ENCODE data around the gene GOT1. TPM values are rescaled to one million over a fixed set of nuclear protein-coding genes. Genes with fewer than 3 reads are reported as not detected.

The GOT1 gene
- total and polyA plus RNA-seq, 2 donors (not counting 3 experiments of a cell fraction or from before 2014, with no cell fraction given) = 14.4 to 36.3 TPM

- BruUV-seq (replicated peaks) = no TSS peak
- DNase-seq (ENCODE audit: low read depth, low spot score) (peak; percentile 78), FAIRE-seq (peak; percentile 99)
- TF ChIP-seq EZH2 (IDR thresholded peaks at IDR 0.05; ENCODE audit: borderline replicate concordance, low read depth, low read length, severe bottlenecking) = no peak
- TF ChIP-seq GATA2 (IDR thresholded peaks at IDR 0.05; ENCODE audit: insufficient read depth, insufficient read length, low read depth, low read length) = peak; percentile 82
- peak; percentile 79 for TF ChIP-seq FOS (IDR thresholded peaks at IDR 0.05; ENCODE audit: borderline replicate concordance, insufficient read depth, low read length)
- TF ChIP-seq JUN (IDR thresholded peaks at IDR 0.05; ENCODE audit: borderline replicate concordance, insufficient read depth, insufficient read length, low read depth) = peak; percentile 73
- TF ChIP-seq, protein P1, sequence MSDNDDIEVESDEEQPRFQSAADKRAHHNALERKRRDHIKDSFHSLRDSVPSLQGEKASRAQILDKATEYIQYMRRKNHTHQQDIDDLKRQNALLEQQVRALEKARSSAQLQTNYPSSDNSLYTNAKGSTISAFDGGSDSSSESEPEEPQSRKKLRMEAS (IDR thresholded peaks at IDR 0.05; ENCODE audit: insufficient read depth, insufficient read length) = no peak
- ChIA-PET POLR2A (no interaction called here), CTCF (interaction anchor here (0.7 to 4.7 kb wide), 6 partner anchors 8 to 936 kb away, joined by 3 to 32 read pairs (median 4); partner anchors contain the start of gene GOT1)
- Histone ChIP-seq H3K27me3 (ENCODE audit: control insufficient read depth in 2 of 2, insufficient read depth in 2 of 2, low read length in 2 of 2) (no peaks in the 10 kb centered on the region), H3K4me1 (ENCODE audit: control insufficient read depth, extremely low read depth, insufficient read depth, low read length) (peaks cover 14% of the 10 kb centered on the region), H3K9me3 (replicated peaks; ENCODE audit: control insufficient read depth, insufficient read depth, low read length) (no peaks in the 10 kb centered on the region), H3K9me1 (replicated peaks; ENCODE audit: control insufficient read depth, extremely low read depth, insufficient read depth, low read length) (no peaks in the 10 kb centered on the region), H3K4me2 (ENCODE audit: insufficient read depth, low read length) (peak overlapping the region; percentile 33), H3K27ac (ENCODE audit: insufficient read depth, low read depth, low read length) (peak overlapping the region; percentile 64), H2AFZ (ENCODE audit: low read depth, low read length) (peak overlapping the region; percentile 51), H3K9ac (replicated peaks; ENCODE audit: extremely low read depth, insufficient read depth, low read length) (no peak overlapping the region), H3K79me2 (ENCODE audit: control insufficient read depth, insufficient read depth, low read length) (no peaks in the 10 kb centered on the region), H3K4me3 (replicated peaks in 1 of 3; ENCODE audit: insufficient read depth in 1 of 3, low read depth in 1 of 3, low read length in 3 of 3) (no peak overlapping the region), H3K36me3 (ENCODE audit: control insufficient read depth in 2 of 2, extremely low read depth in 1 of 2, insufficient read depth in 2 of 2, low read length in 2 of 2) (peaks cover 4% of the 10 kb centered on the region in 2 experiments), H4K20me1 (replicated peaks; ENCODE audit: control insufficient read depth, extremely low read depth, insufficient read depth, low read length) (no peaks in the 10 kb centered on the region)
- intact Hi-C loops (cut with micrococcal nuclease) = loop anchor here (1.0 kb wide), 2 partner anchors 10 to 27 kb away; partner anchors contain the start of gene GOT1
- dilution Hi-C loops (cut with MboI; ENCODE audit: extremely low pct_ligation_motif_present, low sequenced_read_pairs) = no loop called here
Observed at GRCh38 chr10:99403674-99404073, 26.8 kb downstream of the GOT1 start.

- FAIRE-seq = no peak
- no TSS peak for BruUV-seq (replicated peaks)
Observed at GRCh38 chr10:99399664-99400063, 30.8 kb downstream of the GOT1 start.

More at GRCh38 chr10:99399664-99400063, 30.8 kb downstream of the GOT1 start:
- H3K9me3 ChIP-seq (replicated peaks; ENCODE audit: control insufficient read depth, insufficient read depth, low read length) = no peaks in the 10 kb centered on the region
- intact Hi-C loops (cut with micrococcal nuclease) = loop anchor here (10.0 kb wide), 1 partner anchor 935 kb away; no protein-coding TSS in a partner anchor
- dilution Hi-C loops (cut with MboI; ENCODE audit: extremely low pct_ligation_motif_present, low sequenced_read_pairs) = no loop called here
- CTCF ChIA-PET = no interaction called here
- H3K27me3 ChIP-seq (ENCODE audit: control insufficient read depth in 2 of 2, insufficient read depth in 2 of 2, low read length in 2 of 2) = no peaks in the 10 kb centered on the region
- no peak overlapping the region for H3K9ac ChIP-seq (replicated peaks; ENCODE audit: extremely low read depth, insufficient read depth, low read length)
- no peak overlapping the region for H3K27ac ChIP-seq (ENCODE audit: insufficient read depth, low read depth, low read length)
- POLR2A ChIA-PET = no interaction called here
- no peak overlapping the region for H3K4me2 ChIP-seq (ENCODE audit: insufficient read depth, low read length)
- H3K79me2 ChIP-seq (ENCODE audit: control insufficient read depth, insufficient read depth, low read length) = no peaks in the 10 kb centered on the region
- H3K36me3 ChIP-seq (ENCODE audit: control insufficient read depth in 2 of 2, extremely low read depth in 1 of 2, insufficient read depth in 2 of 2, low read length in 2 of 2) = peaks cover 0 to 2% of the 10 kb centered on the region in 2 experiments
- no peak overlapping the region for H2AFZ ChIP-seq (ENCODE audit: low read depth, low read length)
- H4K20me1 ChIP-seq (replicated peaks; ENCODE audit: control insufficient read depth, extremely low read depth, insufficient read depth, low read length) = no peaks in the 10 kb centered on the region
- peaks cover 28% of the 10 kb centered on the region for H3K4me1 ChIP-seq (ENCODE audit: control insufficient read depth, extremely low read depth, insufficient read depth, low read length)
- H3K9me1 ChIP-seq (replicated peaks; ENCODE audit: control insufficient read depth, extremely low read depth, insufficient read depth, low read length) = no peaks in the 10 kb centered on the region
- H3K4me3 ChIP-seq (replicated peaks in 1 of 3; ENCODE audit: insufficient read depth in 1 of 3, low read depth in 1 of 3, low read length in 3 of 3) = no peak overlapping the region
- no peak for DNase-seq (ENCODE audit: low read depth, low spot score)
- TF ChIP-seq, protein P2, sequence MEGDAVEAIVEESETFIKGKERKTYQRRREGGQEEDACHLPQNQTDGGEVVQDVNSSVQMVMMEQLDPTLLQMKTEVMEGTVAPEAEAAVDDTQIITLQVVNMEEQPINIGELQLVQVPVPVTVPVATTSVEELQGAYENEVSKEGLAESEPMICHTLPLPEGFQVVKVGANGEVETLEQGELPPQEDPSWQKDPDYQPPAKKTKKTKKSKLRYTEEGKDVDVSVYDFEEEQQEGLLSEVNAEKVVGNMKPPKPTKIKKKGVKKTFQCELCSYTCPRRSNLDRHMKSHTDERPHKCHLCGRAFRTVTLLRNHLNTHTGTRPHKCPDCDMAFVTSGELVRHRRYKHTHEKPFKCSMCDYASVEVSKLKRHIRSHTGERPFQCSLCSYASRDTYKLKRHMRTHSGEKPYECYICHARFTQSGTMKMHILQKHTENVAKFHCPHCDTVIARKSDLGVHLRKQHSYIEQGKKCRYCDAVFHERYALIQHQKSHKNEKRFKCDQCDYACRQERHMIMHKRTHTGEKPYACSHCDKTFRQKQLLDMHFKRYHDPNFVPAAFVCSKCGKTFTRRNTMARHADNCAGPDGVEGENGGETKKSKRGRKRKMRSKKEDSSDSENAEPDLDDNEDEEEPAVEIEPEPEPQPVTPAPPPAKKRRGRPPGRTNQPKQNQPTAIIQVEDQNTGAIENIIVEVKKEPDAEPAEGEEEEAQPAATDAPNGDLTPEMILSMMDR (IDR thresholded peaks at IDR 0.05; ENCODE audit: extremely low read depth in 1 of 2, insufficient read depth in 1 of 2, low read depth in 1 of 2, low read length in 2 of 2) = no peak
- TF ChIP-seq JUN (IDR thresholded peaks at IDR 0.05; ENCODE audit: borderline replicate concordance, insufficient read depth, insufficient read length, low read depth) = no peak
- TF ChIP-seq POLR2A (IDR thresholded peaks at IDR 0.05; ENCODE audit: low read depth, low read length) = no peak
- TF ChIP-seq MYC (IDR thresholded peaks at IDR 0.05; ENCODE audit: low read depth, low read length) = no peak
- TF ChIP-seq FOS (IDR thresholded peaks at IDR 0.05; ENCODE audit: borderline replicate concordance, insufficient read depth, low read length) = no peak
- TF ChIP-seq, protein P1 (IDR thresholded peaks at IDR 0.05; ENCODE audit: insufficient read depth, insufficient read length) = no peak
- no peak for TF ChIP-seq EZH2 (IDR thresholded peaks at IDR 0.05; ENCODE audit: borderline replicate concordance, low read depth, low read length, severe bottlenecking)
- no peak for TF ChIP-seq GATA2 (IDR thresholded peaks at IDR 0.05; ENCODE audit: insufficient read depth, insufficient read length, low read depth, low read length)
- no peak for TF ChIP-seq POLR2AphosphoS5 (IDR thresholded peaks at IDR 0.05; ENCODE audit: insufficient read depth, low read depth, low read length)

All from endothelial cell of umbilical vein (primary cell).